HS-5 (cell line): ENCODE data around the gene CACNA1I.

Experiments used
- DNase-seq: peaks from one replicate; pipeline ENCODE4 v3.0.0-alpha.2; 2012; ENCODE audit warnings: low read depth

The CACNA1I gene

GRCh38 chr22:39598017-39598965 lies 27.7 kb downstream of the CACNA1I start:
- no peak for DNase-seq

- DNase-seq = no peak
Measured at GRCh38 chr22:39600491-39601179, 30.1 kb downstream of the CACNA1I start.

- DNase-seq = no peak
Measured at GRCh38 chr22:39601180-39601535, 30.6 kb downstream of the CACNA1I start.

- DNase-seq = no peak
Measured at GRCh38 chr22:39603345-39603744, 32.8 kb downstream of the CACNA1I start.

- no peak for DNase-seq
Measured at GRCh38 chr22:39610246-39610645, 39.7 kb downstream of the CACNA1I start.

GRCh38 chr22:39610766-39611165 lies 40.2 kb downstream of the CACNA1I start:
- DNase-seq = no peak

GRCh38 chr22:39611360-39611759 lies 40.8 kb downstream of the CACNA1I start:
- no peak for DNase-seq

GRCh38 chr22:39612811-39613548 lies 42.4 kb downstream of the CACNA1I start:
- no peak for DNase-seq

GRCh38 chr22:39613549-39613921 lies 43.0 kb downstream of the CACNA1I start:
- DNase-seq = no peak

GRCh38 chr22:39614442-39614841 lies 43.9 kb downstream of the CACNA1I start:
- DNase-seq = no peak

- DNase-seq = no peak
Measured at GRCh38 chr22:39616051-39616450, 45.5 kb downstream of the CACNA1I start.

GRCh38 chr22:39616781-39617180 lies 46.2 kb downstream of the CACNA1I start:
- no peak for DNase-seq

- no peak for DNase-seq
Measured at GRCh38 chr22:39617342-39617741, 46.8 kb downstream of the CACNA1I start.

- no peak for DNase-seq
Measured at GRCh38 chr22:39617970-39618757, 47.6 kb downstream of the CACNA1I start.

- no peak for DNase-seq
Measured at GRCh38 chr22:39618996-39619530, 48.5 kb downstream of the CACNA1I start.

GRCh38 chr22:39620924-39621690 lies 50.6 kb downstream of the CACNA1I start:
- no peak for DNase-seq

- DNase-seq = no peak
Measured at GRCh38 chr22:39621826-39622225, 51.3 kb downstream of the CACNA1I start.

GRCh38 chr22:39622881-39623367 lies 52.4 kb downstream of the CACNA1I start:
- no peak for DNase-seq

GRCh38 chr22:39623603-39624500 lies 53.3 kb downstream of the CACNA1I start:
- DNase-seq = no peak

- DNase-seq = no peak
Measured at GRCh38 chr22:39624501-39624821, 53.9 kb downstream of the CACNA1I start.
